A549 treated with ZK216348 at 1 μM for 4 hours (cell line): ENCODE measurements around the gene RIMS3. TPM values are rescaled to one million over a fixed set of nuclear protein-coding genes. Genes with fewer than 3 reads are reported as not detected.

Experiments
- total RNA-seq: library from RNA; stranded (reverse); fragments of 200-300 nt; extraction: Qiagen RNA extraction; gene quantifications from 5 replicates; pipeline ENCODE4 v1.2.3, GENCODE V29; 2022; ENCODE audit warnings: low read depth

Gene RIMS3
- total RNA-seq: 0.75 to 1.3 TPM (median 1.2 TPM) in 5 replicates

GRCh38 chr1:40665335-40666171, at the start of gene RIMS3:
RIMS3 (minus strand) TSS chr1:40665682; CDS start chr1:40641925, 23,757 bp downstream.

GRCh38 chr1:40691538-40692428, 26.3 kb upstream of the RIMS3 start, which contains the start of gene NFYC:
NFYC (plus strand) TSS chr1:40691704; CDS start chr1:40738844, 47,140 bp downstream.

Other genes with a start within 250 kb of the RIMS3 start
- gene ZFP69B, start 215.2 kb downstream of the RIMS3 start, total RNA-seq: 1.5 to 3.0 TPM (median 1.8 TPM) in 5 replicates
- gene ZFP69, start 188.4 kb downstream of the RIMS3 start, total RNA-seq: not detected in 5 replicates
- gene EXO5, start 156.9 kb downstream of the RIMS3 start, total RNA-seq: 3.2 to 5.1 TPM (median 4.0 TPM) in 5 replicates
- gene ZNF684, start 134.0 kb downstream of the RIMS3 start, total RNA-seq: 1.5 to 3.2 TPM (median 2.2 TPM) in 5 replicates
- gene NFYC, start 26.0 kb upstream of the RIMS3 start, total RNA-seq: 37.2 to 42.8 TPM (median 39.0 TPM) in 5 replicates
- 0.19 to 0.33 TPM (median 0.25 TPM) in 5 replicates for gene KCNQ4, start 118.1 kb upstream of the RIMS3 start, total RNA-seq
- gene CITED4, start 196.7 kb upstream of the RIMS3 start, total RNA-seq: 39.5 to 126 TPM (median 106 TPM) in 5 replicates